Pericardium fibroblast (primary cell): ENCODE data around the gene GBP7. TPM values are rescaled to one million over a fixed set of nuclear protein-coding genes. Genes with fewer than 3 reads are reported as not detected.

Source experiments
- total RNA-seq: library from RNA; depleted of rRNA; stranded (reverse); fragments of >200 nt; gene quantifications from 2 replicates; pipeline ENCODE4 v1.2.3, GENCODE V29; 2015

Gene GBP7, protein sequence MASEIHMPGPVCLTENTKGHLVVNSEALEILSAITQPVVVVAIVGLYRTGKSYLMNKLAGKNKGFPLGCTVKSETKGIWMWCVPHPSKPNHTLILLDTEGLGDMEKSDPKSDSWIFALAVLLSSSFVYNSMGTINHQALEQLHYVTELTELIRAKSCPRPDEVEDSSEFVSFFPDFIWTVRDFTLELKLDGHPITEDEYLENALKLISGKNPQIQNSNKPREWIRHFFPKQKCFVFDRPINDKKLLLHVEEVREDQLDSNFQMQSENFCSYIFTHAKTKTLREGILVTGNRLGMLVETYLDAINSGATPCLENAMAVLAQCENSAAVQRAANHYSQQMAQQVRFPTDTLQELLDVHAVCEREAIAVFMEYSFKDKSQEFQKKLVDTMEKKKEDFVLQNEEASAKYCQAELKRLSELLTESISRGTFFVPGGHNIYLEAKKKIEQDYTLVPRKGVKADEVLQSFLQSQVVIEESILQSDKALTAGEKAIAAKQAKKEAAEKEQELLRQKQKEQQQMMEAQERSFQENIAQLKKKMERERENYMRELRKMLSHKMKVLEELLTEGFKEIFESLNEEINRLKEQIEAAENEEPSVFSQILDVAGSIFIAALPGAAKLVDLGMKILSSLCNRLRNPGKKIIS
- total RNA-seq: not detected in 2 replicates

DNA sequence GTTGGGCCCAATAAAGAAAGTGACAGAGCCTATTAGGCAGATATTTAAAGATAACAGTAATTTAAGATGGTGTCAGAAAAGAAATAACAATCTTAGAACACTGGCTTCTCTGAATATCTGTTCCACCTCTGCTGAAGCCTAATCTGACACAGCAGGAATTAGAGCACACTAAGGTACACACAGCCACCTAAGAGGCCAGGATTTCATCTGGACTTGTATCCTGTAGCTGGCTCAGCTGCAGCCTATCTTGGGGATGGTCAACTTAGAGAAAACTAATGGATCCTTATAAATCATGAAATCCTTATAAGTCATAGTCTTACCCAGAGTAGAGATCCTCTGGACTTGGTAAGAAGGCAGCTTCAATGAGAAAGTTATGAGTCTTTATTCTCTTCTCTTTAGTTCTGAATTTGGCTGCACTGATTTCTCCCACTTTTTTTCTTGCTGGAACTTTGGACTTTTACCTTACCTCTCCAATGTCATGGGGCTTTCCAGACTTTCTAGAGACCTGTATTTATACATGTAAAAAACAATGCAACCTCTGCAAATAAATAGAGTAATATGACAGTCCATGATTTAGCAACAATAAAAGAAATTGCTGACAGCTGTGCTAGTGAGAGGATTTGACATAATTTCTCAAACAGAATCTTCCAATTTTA, at the start of gene GBP7:
Gene GBP7, minus strand, starts transcription at position 403 of the 656 bp plus-strand sequence. CDS start 4,068 bp downstream, outside the sequence.

DNA sequence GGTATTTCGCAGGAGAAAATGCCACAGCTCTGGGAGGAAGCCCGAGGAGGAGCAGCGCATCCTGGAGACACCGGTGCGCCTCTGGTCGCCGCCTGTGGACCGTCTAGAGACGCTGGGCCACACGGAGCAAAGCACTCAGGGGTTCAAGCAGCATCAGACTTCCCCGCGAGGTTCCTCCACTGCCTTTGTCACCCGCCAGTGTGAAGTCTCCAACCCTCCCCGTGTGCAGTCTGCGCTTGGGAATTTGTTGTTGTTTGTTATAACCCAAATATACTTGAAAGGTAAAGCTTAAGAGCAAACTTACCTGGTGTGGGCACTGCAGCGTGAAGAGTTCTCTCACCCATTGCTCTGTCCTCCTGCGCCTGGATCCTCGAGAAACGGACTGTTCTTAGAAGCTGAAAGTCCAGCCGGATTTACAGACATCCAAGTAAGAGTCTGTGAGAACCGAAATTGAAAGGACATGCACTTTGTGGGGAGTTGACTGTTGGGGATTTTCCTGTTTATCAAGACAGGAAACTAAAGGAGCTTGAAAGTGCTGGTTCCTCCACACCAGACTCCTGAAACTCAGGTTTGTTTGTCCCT, 22.8 kb upstream of the GBP7 start, which contains the start of gene GBP4:
Gene GBP4, minus strand, starts transcription at position 452 of the 582 bp plus-strand sequence. Its CDS starts 108 bp downstream, at position 344.

DNA sequence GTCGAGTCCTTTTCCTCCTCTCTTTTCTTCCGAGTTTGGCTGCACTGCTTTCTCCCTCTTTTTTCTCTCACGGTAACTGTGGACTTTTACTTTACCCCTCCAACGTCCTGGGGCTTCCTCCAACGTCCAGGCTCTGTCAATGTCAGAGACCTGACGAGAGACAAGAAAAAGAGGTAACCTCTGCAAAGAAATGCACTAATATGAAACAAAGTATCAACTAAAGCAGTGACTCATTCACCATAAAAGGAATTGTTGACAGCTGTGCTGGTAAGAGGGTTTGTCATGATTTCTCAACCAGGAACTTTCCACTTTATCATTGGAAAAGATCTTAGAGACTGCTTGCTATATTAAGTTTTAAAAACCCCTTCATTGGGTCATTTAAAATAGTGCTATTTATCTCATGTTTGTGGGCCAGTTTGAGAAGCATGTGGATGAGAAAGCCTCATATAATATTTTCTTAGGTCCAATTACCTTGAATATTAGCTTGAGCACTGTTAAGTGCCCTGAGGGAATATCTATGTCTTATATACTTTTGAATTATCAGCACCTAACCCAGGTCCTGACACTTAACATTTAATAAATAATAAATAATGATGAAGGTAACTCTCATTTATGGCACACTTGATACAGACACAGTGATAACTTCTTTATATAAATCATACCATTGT, 49.8 kb downstream of the GBP7 start, which contains the start of gene GBP2:
Gene GBP2, minus strand, starts transcription at position 202 of the 668 bp plus-strand sequence. CDS start 4,148 bp downstream, outside the sequence.

Other genes starting within 250 kb of the GBP7 start
- 25.1 and 44.9 TPM in 2 replicates for gene KYAT3, start 183.4 kb downstream of the GBP7 start, total RNA-seq
- 6.7 and 11.3 TPM in 2 replicates for gene RBMXL1, start 183.4 kb downstream of the GBP7 start, total RNA-seq
- gene GBP3, start 153.1 kb downstream of the GBP7 start, total RNA-seq: 18.3 and 22.6 TPM in 2 replicates
- gene GBP1, start 110.8 kb downstream of the GBP7 start, total RNA-seq: 11.7 and 32.1 TPM in 2 replicates
- 2.1 and 9.4 TPM in 2 replicates for gene GBP2, start 49.9 kb downstream of the GBP7 start, total RNA-seq
- 0.17 and 0.70 TPM in 2 replicates for gene GBP4, start 22.9 kb upstream of the GBP7 start, total RNA-seq
- not detected in 2 replicates for gene GBP5, start 96.9 kb upstream of the GBP7 start, total RNA-seq
- gene GBP6, start 188.1 kb upstream of the GBP7 start, total RNA-seq: not detected in 2 replicates